Lung (tissue), 12 donors: ENCODE data around the gene RAB7B. TPM values are rescaled to one million over a fixed set of nuclear protein-coding genes. Genes with fewer than 3 reads are reported as not detected.
A peak's percentile ranks its signal among the peaks of the same experiment; 100 is the strongest.

ENCODE experiments used
- ATAC-seq: fragments of 200-7000 bp; cut with Tn5 transposase; one replicate; pipeline ENCODE4 v1.9.1; 2020; ENCODE audit warnings: moderate number of reproducible peaks; ENCODE audit not compliant: insufficient read depth, low FRiP score
- DNase-seq, 3 donors: peaks; one replicate each; pipeline ENCODE4 v3.0.0-alpha.2; 2013 to 2017
- H3K27ac ChIP-seq, 2 donors: one replicate each; pipeline ENCODE4 v1.5.1; 2013; ENCODE audit warnings: mild to moderate bottlenecking in 2 of 2, moderate library complexity in 2 of 2, control low read depth in 1 of 2, inconsistent platforms in 1 of 2, low read depth in 1 of 2, low read length in 1 of 2
- H3K27me3 ChIP-seq, 3 donors: one replicate each; pipeline ENCODE4 v1.5.1; 2013; ENCODE audit warnings: low read length in 2 of 3; ENCODE audit not compliant: control insufficient read depth in 3 of 3, insufficient read depth in 3 of 3
- H3K36me3 ChIP-seq, 4 donors: one replicate each; pipeline ENCODE4 v1.5.1; 2013; ENCODE audit warnings: low read length in 4 of 4, mild to moderate bottlenecking in 1 of 4, moderate library complexity in 1 of 4; ENCODE audit not compliant: control insufficient read depth in 4 of 4, insufficient read depth in 4 of 4
- H3K4me1 ChIP-seq, 5 donors: one replicate each; pipeline ENCODE4 v1.5.1; 2013; ENCODE audit warnings: low read length in 5 of 5, mild to moderate bottlenecking in 2 of 5, moderate library complexity in 1 of 5; ENCODE audit not compliant: control insufficient read depth in 5 of 5, insufficient read depth in 5 of 5
- H3K4me3 ChIP-seq: one replicate; pipeline ENCODE4 v1.5.1; 2013; ENCODE audit warnings: mild to moderate bottlenecking, control low read depth, moderate library complexity
- H3K9ac ChIP-seq, 2 donors: one replicate each; pipeline ENCODE4 v1.5.1; 2013; ENCODE audit warnings: low read length in 2 of 2, control low read depth in 1 of 2; ENCODE audit not compliant: insufficient read depth in 1 of 2
- H3K9me3 ChIP-seq, 4 donors: one replicate each; pipeline ENCODE4 v1.5.1; 2013; ENCODE audit warnings: low read length in 3 of 4, mild to moderate bottlenecking in 1 of 4, moderate library complexity in 1 of 4; ENCODE audit not compliant: control insufficient read depth in 4 of 4, insufficient read depth in 3 of 4
- WGBS, 2 donors: extraction: QIAGEN DNeasy Blood & Tissue Kit; methylation state at CpG; one replicate each; pipeline ENCODE4 v1.1.7; 2013; 5-methylcytosine and 5-hydroxymethylcytosine counted together
- polyA plus RNA-seq, 2 donors: library from polyadenylated mRNA; stranded (reverse); fragments of 200-250 nt; gene quantifications; one replicate each; pipeline ENCODE4 v1.2.1, GENCODE V29; 2013
- total RNA-seq, 2 donors: library from RNA; depleted of rRNA in 1 of 2; stranded (reverse); fragments of >200 nt in 1 of 2; gene quantifications; one replicate each; pipeline ENCODE4 v1.2.1, GENCODE V29; 2014 to 2021
- TF ChIP-seq, protein P1 (sequence below): IDR thresholded peaks from 2 replicates; pipeline ENCODE4 v1.5.1; 2012; ENCODE audit warnings: mild to moderate bottlenecking; ENCODE audit errors: control extremely low read depth, extremely low read depth
- donor health status: control.
- donor health status: control.
- donor health status: Bipolar disorder and iron deficiency.
- donor health status: healthy.
- donor health status: DM: yes; HTN: yes; CAD: no.

Gene RAB7B
- total and polyA plus RNA-seq, 4 donors, result 3.4 to 16.2 (median 4.4) TPM

DNA sequence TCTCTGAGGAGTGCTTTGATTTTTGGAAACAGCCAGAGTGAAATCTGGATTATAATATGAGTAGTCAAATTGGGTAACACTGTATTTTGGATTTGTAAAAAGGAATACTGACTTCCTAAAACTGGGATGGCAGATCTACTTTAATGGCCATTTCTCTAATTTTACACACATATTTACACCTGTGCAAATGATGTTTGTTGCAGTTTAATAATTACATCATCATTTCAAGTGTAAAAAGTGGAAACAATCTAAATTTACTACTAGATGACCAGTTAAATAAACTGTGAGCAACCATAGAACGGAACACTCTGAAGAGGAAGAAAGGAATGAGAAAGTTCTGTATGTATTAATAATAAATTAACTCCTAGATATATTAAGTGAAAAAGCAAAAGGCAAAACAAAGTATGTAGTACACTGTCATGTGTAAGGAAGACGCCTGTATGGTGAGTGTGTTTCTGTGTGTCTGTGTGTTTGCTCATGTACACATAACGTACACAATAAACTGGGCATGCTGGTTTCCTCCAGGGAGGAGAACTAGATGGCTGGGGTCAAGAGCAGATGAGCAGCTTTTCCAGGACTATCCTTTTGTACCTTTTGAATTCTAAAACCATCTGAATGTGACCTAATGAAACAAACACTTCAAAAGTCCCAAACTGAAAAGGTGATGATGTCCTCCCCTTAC, 46.9 kb upstream of the RAB7B start:
- Histone ChIP-seq H3K4me1 (no peaks in the 10 kb centered on the region), H3K27ac (no peak overlapping the region), H3K27me3 (peaks cover 0 to 2% (median 0%) of the 10 kb centered on the region in 3 donors), H3K9me3 (no peaks in the 10 kb centered on the region), H3K36me3 (no peaks in the 10 kb centered on the region), H3K9ac (no peak overlapping the region), H3K4me3 (no peak overlapping the region)
- WGBS, 2 donors, result 65 to 78% methylated on average over 3 of the region's 3 CpGs
- no peak for ATAC-seq
- DNase-seq, result no peak
- TF ChIP-seq, protein P1, sequence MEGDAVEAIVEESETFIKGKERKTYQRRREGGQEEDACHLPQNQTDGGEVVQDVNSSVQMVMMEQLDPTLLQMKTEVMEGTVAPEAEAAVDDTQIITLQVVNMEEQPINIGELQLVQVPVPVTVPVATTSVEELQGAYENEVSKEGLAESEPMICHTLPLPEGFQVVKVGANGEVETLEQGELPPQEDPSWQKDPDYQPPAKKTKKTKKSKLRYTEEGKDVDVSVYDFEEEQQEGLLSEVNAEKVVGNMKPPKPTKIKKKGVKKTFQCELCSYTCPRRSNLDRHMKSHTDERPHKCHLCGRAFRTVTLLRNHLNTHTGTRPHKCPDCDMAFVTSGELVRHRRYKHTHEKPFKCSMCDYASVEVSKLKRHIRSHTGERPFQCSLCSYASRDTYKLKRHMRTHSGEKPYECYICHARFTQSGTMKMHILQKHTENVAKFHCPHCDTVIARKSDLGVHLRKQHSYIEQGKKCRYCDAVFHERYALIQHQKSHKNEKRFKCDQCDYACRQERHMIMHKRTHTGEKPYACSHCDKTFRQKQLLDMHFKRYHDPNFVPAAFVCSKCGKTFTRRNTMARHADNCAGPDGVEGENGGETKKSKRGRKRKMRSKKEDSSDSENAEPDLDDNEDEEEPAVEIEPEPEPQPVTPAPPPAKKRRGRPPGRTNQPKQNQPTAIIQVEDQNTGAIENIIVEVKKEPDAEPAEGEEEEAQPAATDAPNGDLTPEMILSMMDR, result no peak

GRCh38 chr1:206049293-206049692, 46.1 kb upstream of the RAB7B start:
- H3K27me3 ChIP-seq, result no peaks in the 10 kb centered on the region
- TF ChIP-seq, protein P1, result no peak
- no peak overlapping the region for H3K27ac ChIP-seq
- no peaks in the 10 kb centered on the region for H3K9me3 ChIP-seq
- no peaks in the 10 kb centered on the region for H3K36me3 ChIP-seq
- DNase-seq, result no peak
- no peak overlapping the region for H3K9ac ChIP-seq
- no peaks in the 10 kb centered on the region for H3K4me1 ChIP-seq
- H3K4me3 ChIP-seq, result no peak overlapping the region
- ATAC-seq, result no peak

DNA sequence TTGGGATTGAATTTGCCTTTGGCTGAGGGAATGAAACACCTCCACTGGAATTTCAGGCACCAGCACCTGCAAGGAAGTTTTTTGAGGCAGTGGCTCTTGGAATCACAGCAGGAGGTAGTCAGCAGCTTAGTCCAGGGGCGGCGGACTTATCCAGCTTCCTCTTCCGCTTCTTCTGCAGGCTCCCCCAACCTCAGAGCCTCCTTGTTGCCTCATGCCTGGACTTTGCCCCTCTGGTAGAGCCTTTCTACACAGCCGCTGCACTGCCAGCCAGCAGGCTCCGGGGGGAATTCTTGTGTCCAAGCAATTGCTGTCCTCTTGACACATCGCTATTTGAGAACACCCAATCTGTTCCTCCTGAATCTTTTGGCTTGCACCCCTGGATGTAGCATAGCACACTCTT, 45.4 kb upstream of the RAB7B start:
- Histone ChIP-seq H3K27ac (no peak overlapping the region), H3K27me3 (no peaks in the 10 kb centered on the region), H3K4me1 (no peaks in the 10 kb centered on the region), H3K36me3 (no peaks in the 10 kb centered on the region), H3K9me3 (no peaks in the 10 kb centered on the region), H3K4me3 (no peak overlapping the region), H3K9ac (no peak overlapping the region)
- WGBS, 2 donors, result 31 to 53% methylated on average over 6 of the region's 6 CpGs
- DNase-seq (peak in 1 of 3 donors; percentile 17), ATAC-seq (no peak)
- TF ChIP-seq, protein P1, result no peak

- WGBS, 2 donors, result 78 to 87% methylated on average over 4 of the region's 4 CpGs
- H3K9me3 ChIP-seq, result no peaks in the 10 kb centered on the region
- H3K36me3 ChIP-seq, result no peaks in the 10 kb centered on the region
- no peaks in the 10 kb centered on the region for H3K4me1 ChIP-seq
- no peak overlapping the region for H3K27ac ChIP-seq
- ATAC-seq, result no peak
- TF ChIP-seq, protein P1, result no peak
- DNase-seq, result no peak
- H3K9ac ChIP-seq, result no peak overlapping the region
- H3K4me3 ChIP-seq, result no peak overlapping the region
- H3K27me3 ChIP-seq, result no peaks in the 10 kb centered on the region
Observed at GRCh38 chr1:206047271-206047670, 44.1 kb upstream of the RAB7B start.
